KOPT-K1 (cell line): ENCODE results near the gene ENO4.

ENCODE experiments used
- H3K27ac ChIP-seq: fragments of 200-600 bp; sonication (generic); 2 replicates; pipeline ENCODE4 v1.5.1; 2016; ENCODE audit warnings: antibody characterized with exemption, mild to moderate bottlenecking, low read depth, low read length; ENCODE audit not compliant: poor library complexity, severe bottlenecking
- H3K36me3 ChIP-seq: fragments of 200-600 bp; sonication (generic); 2 replicates; pipeline ENCODE4 v1.5.1; 2017; ENCODE audit warnings: antibody characterized with exemption, mild to moderate bottlenecking, low read length, moderate library complexity; ENCODE audit not compliant: insufficient read depth
- H3K9me3 ChIP-seq: fragments of 200-600 bp; sonication (generic); 2 replicates; pipeline ENCODE4 v1.5.1; 2017; ENCODE audit warnings: antibody characterized with exemption, low read length, mild to moderate bottlenecking; ENCODE audit not compliant: insufficient read depth, poor library complexity, severe bottlenecking

The ENO4 gene

DNA sequence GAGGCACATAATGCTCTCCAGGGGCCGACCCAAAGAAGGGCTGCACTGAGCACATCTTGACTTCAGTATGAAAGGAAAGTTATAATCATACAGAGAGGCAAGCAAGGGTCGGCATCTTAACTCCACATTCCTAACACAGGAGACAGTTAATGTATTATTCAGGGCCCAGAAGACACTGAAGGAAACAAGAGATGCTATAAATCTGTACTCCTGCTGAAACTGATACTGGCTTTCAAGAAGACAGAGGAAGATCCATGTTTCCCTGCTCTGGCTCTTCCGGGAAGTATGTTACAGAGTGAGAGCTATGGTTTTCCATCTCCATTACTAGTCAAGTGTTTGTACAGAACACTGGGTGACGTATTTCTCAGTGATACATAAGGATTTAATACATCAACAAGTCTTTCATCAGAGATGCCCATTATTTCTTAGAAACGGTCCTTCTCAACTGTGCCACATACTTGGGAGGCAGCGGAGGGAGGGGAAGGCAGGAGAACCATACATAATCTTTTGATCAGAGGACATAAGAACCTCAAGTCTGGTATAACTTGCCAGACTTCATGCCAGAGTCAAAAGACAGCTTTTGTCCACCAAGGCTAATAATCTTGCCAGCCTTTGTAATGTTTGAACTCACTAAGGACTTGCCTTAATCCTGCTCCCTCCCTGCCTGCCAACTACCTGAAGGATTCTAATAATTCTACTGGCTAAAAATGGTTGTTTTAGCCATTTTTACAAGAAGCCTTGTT is 58.1 kb downstream of the ENO4 start:
- Histone ChIP-seq H3K36me3 (no peaks in the 10 kb centered on the region), H3K9me3 (no peaks in the 10 kb centered on the region), H3K27ac (no peak overlapping the region)

DNA sequence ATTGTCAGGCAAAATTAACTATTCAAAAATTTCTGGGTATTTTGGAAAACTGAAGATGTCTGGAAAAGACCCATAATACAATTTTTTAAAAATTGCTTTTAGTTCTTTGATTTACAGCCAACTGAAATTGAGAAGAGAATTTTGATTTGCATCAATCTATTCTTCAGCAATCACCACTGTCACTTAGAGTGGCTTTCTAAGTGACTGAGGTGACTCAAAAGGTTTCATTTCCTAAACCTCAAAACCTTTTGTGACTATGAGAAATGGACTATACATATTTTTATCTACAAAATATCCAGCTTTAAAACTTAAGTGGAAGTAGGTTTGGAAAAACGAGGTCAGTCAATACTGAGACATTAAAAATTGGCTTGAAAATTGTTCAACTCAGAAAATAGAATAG is 60.0 kb downstream of the ENO4 start:
- H3K36me3 ChIP-seq: no peaks in the 10 kb centered on the region
- H3K9me3 ChIP-seq: no peaks in the 10 kb centered on the region
- H3K27ac ChIP-seq: no peak overlapping the region

DNA sequence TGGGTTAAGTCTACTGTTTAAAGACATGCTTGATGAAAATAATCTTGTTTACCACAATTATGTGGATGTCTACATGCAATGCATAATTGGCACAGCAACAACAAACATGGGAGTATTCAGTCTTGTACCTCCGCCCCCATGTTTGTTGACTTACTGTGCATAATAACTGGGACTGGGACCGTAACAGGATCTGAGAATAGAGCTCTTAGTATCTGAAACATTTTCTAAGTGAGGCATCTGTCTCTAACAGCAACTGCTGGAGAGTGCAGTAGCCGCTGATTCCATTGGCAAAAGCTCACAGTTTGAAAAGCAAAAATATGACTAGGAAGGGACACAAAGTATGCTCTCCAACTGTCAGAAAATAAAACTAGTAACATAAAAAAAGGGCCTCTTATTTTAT is 61.6 kb downstream of the ENO4 start:
- Histone ChIP-seq H3K27ac (no peak overlapping the region), H3K36me3 (no peaks in the 10 kb centered on the region), H3K9me3 (no peaks in the 10 kb centered on the region)

DNA sequence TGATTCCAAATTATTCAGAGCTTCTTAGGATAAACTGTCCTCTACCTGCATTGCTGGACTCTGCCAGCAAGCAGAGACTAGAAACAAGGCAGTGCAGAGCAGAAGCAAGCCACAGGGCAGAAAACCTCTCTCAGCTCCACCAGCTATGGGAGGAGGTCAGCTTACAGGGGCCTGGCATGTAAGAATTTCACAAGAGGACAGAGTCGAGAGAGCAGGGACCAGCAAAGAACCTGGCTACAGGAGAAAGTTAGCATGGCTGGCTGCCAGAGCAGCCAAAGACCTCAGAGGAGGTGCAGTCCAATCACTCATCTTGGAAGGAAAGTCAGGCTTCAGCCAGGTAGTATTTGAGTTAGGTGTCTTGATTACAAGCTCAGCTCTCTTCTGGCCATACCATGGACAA is 62.9 kb downstream of the ENO4 start:
- Histone ChIP-seq H3K9me3 (no peaks in the 10 kb centered on the region), H3K27ac (no peak overlapping the region), H3K36me3 (no peaks in the 10 kb centered on the region)

DNA sequence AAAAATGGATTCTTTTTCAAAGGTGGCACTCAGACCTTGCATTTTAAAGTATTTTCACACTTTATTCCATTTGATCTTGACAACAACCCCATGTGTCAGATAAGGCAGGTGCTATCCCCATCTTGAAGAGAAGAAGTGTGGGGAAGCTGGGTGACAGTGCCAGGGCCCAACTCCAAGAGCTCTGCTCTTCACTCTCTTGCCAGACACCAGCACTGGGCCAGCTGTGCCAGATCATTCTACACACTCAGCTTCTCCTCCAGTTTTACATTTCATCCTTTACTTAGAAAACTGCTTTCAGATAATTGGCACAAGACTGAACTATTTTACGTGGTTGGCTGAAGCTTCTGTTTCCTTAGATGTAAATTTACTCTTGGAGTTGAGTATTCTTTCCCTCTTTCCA is 64.4 kb downstream of the ENO4 start:
- Histone ChIP-seq H3K27ac (no peak overlapping the region), H3K9me3 (no peaks in the 10 kb centered on the region), H3K36me3 (no peaks in the 10 kb centered on the region)

DNA sequence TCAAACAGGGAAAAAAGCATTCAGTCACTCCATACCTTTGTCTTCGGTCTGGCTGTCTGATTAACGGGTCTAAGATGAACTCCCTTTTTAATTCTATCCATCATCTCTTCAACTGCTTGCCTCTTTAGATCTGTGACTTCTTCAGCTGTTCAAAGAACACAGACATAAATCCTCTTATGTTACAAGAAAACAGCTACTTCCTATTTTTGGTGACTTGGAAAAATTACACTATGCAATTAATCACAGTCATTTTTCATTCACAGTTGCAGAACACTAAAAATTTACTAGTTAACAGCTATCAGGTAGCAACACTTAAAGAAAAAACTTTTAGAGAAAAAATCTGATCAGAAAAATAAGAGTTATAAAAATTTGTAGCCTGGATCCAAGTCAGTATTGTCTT is 66.0 kb downstream of the ENO4 start:
- Histone ChIP-seq H3K9me3 (no peaks in the 10 kb centered on the region), H3K36me3 (no peaks in the 10 kb centered on the region), H3K27ac (no peak overlapping the region)

DNA sequence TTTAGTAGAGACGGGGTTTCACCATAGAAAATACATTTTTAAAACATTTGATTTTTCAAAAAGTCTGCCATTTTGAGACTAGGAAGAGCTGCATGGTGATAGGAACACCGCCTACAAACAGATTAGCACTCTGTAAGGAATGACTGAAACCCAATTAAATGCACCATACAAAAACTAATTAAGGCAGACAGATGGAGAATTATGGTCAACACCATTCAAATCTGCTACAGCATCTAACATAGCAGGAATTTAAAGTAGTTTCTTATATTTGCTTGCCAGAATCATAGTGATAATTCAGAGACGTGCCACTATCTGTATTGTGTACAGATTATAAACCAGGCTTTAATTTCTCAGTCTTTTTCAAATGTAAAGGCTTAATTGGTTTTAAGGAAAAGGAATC is 68.2 kb downstream of the ENO4 start:
- Histone ChIP-seq H3K27ac (no peak overlapping the region), H3K36me3 (no peaks in the 10 kb centered on the region), H3K9me3 (no peaks in the 10 kb centered on the region)

DNA sequence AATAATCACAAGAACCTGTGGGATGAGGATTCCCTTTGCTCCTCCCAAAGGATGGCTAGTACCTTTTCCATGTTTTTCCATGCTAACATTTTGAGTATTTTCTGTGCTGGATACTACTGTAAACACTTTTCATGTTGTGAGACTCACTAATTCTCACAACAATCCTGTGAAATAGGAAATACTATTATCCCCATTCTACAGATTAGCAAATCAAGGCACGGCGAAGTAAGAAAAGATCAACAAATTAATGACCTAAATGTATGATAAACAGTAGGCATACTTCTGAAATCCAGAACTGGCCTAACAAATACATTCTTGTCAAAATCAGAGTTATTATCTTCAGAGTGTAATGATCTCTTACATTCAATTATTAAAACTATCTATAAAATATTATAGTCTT is 69.3 kb downstream of the ENO4 start:
- H3K9me3 ChIP-seq: no peaks in the 10 kb centered on the region
- no peak overlapping the region for H3K27ac ChIP-seq
- H3K36me3 ChIP-seq: no peaks in the 10 kb centered on the region

DNA sequence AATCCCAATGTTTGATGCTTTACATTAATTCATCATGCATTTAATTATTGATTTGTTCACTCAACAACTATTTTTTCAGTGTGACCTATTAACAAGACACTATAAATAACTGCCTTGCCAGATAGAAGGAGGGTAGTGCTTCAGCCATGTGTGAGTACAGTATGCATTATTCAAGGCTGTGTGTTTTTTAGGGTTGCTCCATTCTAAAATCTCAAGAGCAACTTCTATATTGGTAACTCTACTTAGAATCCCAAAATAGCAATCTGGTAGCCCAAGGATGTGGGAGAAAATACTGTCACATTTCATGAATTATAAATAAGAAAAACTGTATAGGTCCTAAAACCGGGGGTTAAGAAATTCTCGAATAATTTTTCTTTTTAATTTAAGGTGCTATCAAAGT is 69.9 kb downstream of the ENO4 start:
- Histone ChIP-seq H3K27ac (no peak overlapping the region), H3K36me3 (no peaks in the 10 kb centered on the region), H3K9me3 (no peaks in the 10 kb centered on the region)

DNA sequence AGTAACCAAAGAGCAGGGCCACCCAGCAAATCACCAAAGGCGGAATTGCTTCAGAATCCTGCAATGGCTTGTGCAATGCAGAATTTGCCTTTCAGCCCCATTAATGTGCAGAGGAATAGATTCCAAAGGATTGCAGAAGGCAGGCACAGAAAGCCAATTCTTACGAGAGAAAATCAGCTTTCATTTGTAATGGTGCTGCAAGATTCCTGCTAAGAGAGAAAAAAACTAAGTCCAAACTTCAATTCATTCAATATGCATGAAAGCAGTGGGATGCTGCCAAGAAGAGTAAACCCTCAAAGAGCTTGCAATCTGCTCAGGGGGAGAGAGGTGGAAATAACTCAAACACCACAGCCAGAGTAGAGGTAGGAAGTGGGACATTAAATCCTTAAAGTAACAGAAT is 70.4 kb downstream of the ENO4 start:
- H3K36me3 ChIP-seq: no peaks in the 10 kb centered on the region
- no peaks in the 10 kb centered on the region for H3K9me3 ChIP-seq
- no peak overlapping the region for H3K27ac ChIP-seq

DNA sequence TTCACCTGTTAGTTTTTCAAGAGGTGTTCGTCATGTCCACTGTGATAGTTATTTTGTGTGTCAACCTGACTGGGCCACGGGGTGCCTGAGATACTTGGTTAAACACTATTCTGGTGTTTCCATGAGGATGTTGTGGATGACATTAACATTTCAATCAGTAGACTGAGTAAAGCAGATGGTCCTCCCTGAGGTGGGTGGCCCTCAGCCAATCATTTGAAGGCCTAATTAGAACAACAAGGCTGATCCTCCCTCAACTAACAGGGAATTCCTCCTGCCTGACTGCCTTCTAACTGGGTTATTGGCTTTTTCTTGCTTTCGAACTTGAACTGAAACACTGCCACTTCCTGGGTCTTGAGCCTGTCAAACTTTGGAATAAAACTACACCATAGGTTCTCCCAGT is 75.8 kb downstream of the ENO4 start:
- Histone ChIP-seq H3K27ac (no peak overlapping the region), H3K9me3 (no peaks in the 10 kb centered on the region), H3K36me3 (no peaks in the 10 kb centered on the region)

DNA sequence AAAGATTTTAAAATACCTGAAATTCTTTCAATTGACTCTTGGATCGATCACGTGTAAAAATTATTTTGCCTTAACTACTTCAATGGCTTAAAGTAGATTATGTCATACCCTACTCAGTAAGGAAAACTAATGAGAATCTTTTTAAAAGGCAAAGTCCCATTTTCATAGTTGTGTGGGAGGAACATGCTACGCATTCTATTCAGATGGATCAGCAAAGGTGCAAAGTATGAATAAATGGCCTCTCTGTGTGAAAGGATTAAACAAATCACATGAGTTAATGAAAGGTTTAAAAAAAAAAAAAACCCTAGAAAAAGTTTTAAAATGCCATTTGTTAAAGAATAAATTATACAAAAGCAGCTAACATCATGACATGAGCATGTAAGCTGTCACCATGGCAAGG is 77.1 kb downstream of the ENO4 start:
- no peak overlapping the region for H3K27ac ChIP-seq
- H3K9me3 ChIP-seq: no peaks in the 10 kb centered on the region
- no peaks in the 10 kb centered on the region for H3K36me3 ChIP-seq

DNA sequence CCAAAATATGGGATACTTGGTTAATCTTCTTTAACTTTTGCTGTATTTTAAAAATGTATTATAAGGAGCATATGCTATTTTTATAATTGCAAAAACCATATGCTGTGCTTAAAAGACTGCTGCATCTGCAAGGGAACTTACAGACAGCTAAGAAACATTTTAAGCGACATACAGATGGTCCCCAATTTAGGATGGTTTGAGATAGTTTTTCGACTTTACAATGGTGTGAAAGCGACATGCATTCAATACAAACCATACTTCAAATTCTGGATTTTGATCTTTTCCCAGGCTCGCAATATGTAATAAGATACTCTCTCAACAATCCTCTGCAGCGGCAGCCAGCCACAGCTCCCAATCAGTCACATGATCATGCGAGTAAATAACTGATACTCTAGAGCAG is 82.5 kb downstream of the ENO4 start:
- Histone ChIP-seq H3K36me3 (no peaks in the 10 kb centered on the region), H3K9me3 (no peaks in the 10 kb centered on the region), H3K27ac (no peak overlapping the region)
